Kidney capillary endothelial cell (primary cell): Measurements from ENCODE around the gene TRIM27.
"Not testable (repeated sequence)": the region's sequence is repeated elsewhere in the genome, so short reads cannot be mapped to it uniquely, and the experiment has no call there.

ENCODE experiments used
- DNase-seq: peaks from one replicate; pipeline ENCODE4 v3.0.0-alpha.2; 2018; ENCODE audit warnings: low spot score

The TRIM27 gene

DNA sequence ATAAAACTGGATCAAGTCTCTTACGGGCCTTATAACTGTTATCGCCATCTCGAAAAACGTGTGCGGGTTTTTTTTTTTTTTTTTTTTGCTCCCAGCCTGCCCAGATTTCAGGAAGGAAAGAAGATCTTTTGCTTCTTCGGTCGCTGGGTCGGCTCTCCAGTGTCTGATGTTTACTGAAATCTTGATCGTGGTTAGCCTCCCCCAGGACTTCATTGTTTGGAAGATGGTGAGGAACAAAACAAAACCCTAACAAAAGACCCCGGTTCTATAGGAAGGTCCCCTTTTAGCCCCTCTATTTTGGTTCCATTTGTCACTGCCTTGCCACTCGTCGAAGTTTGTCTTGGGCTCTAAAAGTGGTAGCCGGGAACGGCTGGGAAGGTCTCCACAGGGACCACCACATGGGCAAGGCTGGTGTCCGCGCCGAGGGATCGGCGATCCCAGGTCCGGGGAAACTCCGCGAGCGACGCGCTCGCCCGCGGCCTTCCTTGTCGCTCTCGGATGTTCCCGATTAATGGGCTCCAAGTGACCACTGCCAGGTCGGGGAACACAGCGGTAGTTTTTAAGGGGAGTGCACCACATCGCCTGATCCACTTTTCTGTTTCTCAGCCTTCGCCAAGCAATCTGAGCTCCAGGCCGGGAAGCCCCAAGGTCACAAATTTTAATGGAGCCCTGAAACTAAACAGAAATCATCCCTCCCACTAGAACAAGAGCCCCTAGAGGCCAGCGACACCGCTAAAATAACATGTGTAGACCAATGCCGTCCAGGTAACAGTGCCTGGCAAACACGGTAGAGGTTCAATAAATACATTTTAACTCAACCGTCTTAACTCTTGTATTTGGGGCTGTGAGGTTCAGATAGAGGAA lies 27.0 kb downstream of the TRIM27 start:
- DNase-seq, result peak; percentile 51

GRCh38 chr6:28895131-28895812 lies 28.5 kb downstream of the TRIM27 start:
- peak; percentile 91 for DNase-seq

GRCh38 chr6:28893172-28893799 lies 30.5 kb downstream of the TRIM27 start:
- DNase-seq, result no peak

GRCh38 chr6:28892525-28892924 lies 31.3 kb downstream of the TRIM27 start:
- DNase-seq, result no peak

- no peak for DNase-seq
Measured at GRCh38 chr6:28887796-28888496, 35.8 kb downstream of the TRIM27 start.

- no peak for DNase-seq
Measured at GRCh38 chr6:28886079-28886439, 37.7 kb downstream of the TRIM27 start.

- no peak for DNase-seq
Measured at GRCh38 chr6:28884423-28885131, 39.2 kb downstream of the TRIM27 start.

DNA sequence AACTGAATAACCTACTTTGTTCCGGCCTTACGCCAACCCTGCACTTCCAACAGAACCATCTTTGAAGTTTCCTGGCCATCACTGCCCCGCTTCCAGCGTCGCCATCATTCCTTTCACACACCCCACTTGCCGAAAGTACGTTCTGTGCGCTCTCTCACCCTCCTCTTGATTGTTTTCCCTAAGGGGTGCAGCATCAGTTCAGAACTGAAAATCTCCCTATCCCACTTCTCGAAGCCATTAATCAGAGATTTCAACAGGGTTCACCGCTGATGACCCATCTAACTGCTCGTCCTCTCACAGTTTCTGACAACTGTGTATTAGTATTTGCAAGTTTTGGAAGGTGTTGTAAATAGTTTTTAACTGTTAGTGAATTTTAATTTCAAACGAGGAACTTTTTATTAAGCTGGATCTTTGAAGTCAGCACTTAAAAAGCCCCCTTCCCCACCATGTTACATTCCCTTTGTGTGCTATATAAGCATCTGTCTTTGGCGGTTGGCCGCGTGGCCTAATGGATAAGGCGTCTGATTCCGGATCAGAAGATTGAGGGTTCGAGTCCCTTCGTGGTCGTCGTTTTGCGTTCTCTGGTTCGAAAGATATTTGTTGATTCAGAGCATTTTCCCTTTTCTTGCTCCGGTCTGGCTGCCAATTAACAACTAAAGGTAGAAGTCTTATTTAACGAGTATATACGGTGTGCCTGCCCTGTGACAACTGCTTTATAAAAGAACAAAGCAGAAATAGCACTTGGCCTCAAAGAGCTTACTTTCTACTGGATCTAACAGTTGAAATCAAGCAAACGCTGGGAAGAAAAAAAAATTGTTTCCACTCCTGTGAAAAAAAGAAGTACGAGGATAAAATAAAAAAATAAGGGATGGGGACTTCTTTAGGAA lies 42.6 kb downstream of the TRIM27 start:
- DNase-seq, result peak; percentile 64

DNA sequence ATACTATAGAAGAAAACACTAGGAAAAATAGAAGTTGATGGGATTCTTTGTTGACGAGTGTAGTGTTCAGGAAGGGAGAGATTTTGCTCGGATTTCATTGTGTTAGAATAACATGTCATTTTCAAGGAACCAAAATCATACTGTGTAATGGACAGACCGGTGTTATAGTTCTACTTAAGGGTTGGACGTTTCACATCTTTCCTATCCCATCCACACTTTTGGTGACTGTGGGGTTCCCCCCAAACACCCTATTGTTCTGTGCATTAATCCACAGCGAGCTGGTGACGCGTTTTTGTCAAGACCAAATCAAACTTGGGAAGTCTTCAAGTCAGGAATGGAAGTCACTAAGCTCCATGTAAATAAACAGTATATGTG lies 43.3 kb downstream of the TRIM27 start:
- DNase-seq, result peak; percentile 3

GRCh38 chr6:28876710-28877109 lies 47.1 kb downstream of the TRIM27 start:
- DNase-seq, result no peak

DNA sequence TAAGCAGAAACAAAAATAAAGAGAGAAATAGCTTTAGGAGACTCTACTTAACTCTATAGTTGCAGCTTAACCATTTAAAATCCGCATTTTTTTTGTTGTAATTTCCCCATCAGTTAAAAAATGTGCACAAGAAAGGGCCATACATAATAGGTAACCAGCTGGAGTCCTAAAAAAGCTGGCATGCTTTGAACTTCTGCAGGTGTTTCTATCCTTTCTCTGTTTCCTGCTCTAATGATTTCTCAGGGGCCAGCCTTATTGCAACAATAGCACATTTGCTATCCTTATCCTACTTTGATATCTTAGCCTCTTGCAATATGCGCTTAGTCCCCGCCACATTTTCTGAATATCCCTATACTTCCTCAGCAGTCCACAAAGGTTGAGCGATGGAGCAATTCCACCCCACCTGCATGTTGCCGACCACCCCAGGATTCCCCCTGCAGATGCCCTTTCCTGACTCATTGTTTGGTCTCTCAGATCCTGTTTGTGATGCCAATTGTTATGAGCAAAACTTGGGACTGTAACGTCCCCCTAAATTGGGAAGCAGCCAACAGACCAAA lies 48.5 kb downstream of the TRIM27 start:
- DNase-seq, result no peak

- DNase-seq, result not testable (repeated sequence)
Measured at GRCh38 chr6:28872157-28872817, 51.5 kb downstream of the TRIM27 start.

- DNase-seq, result no peak
Measured at GRCh38 chr6:28871335-28872156, 52.2 kb downstream of the TRIM27 start.

DNA sequence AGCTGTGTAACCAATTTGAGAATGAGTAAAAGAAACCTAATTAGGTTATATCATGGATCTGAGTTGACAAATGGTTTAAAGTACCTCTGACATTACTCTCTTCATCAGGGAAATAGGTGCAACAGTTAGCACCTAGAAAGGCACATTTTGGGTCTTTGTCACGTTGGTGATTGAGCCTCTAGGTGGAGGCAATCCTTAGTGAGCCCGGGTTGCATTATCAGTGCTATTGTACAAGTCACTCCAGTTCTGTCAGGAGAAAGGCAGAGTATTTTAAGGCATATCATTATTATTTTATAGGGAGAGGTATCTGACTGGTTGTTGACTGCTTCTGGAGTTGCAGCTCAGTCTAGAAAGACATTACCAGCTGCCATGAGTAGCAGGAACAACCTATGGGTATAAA lies 54.9 kb downstream of the TRIM27 start:
- DNase-seq, result no peak

GRCh38 chr6:28867086-28867409 lies 56.7 kb downstream of the TRIM27 start:
- DNase-seq, result no peak

- DNase-seq, result peak; percentile 16
Measured at GRCh38 chr6:28866205-28867085, 57.3 kb downstream of the TRIM27 start.

DNA sequence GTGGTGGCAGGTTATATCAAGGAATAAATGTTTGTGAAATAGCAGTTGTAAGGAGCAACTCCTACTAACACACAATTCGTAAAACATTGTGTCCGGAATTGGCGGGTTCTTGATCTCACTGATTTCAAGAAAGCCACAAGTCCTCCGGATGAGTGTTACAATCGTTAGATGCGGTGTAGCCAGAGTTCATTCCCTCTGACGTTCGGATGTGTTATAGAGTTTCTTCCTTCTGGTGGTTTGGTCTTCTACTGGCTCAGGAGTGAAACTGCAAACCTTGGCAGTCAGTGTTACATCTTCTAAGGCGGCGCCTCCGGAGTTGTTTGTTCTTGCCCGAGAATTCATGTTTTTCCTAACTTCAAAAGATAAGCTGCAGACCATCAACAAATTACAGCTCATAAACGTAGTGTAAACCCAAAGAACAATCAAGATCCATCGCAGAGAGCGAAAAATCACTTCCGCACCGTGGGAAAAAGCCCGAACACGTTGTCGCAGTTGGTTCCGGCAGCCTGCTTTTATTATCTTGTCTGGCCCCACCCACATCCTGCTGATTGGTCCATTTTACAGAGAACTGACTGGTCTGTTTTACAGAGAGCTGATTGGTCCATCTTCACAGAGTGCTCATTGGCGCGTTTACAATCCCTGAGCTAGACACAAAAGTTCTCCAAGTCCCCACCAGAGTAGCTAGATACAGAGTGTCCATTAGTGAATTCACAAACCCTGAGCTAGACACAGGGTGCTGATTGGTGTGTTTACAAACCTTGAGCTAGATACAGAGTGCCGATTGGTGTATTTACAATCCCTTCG lies 58.2 kb downstream of the TRIM27 start:
- no peak for DNase-seq
